ENCODE results near the gene COL23A1. TPM values are rescaled to one million over a fixed set of nuclear protein-coding genes. Genes with fewer than 3 reads are reported as not detected.

The COL23A1 gene
- polyA plus RNA-seq, 3 donors, result 0.11 to 0.21 TPM; not detected in 1

DNA sequence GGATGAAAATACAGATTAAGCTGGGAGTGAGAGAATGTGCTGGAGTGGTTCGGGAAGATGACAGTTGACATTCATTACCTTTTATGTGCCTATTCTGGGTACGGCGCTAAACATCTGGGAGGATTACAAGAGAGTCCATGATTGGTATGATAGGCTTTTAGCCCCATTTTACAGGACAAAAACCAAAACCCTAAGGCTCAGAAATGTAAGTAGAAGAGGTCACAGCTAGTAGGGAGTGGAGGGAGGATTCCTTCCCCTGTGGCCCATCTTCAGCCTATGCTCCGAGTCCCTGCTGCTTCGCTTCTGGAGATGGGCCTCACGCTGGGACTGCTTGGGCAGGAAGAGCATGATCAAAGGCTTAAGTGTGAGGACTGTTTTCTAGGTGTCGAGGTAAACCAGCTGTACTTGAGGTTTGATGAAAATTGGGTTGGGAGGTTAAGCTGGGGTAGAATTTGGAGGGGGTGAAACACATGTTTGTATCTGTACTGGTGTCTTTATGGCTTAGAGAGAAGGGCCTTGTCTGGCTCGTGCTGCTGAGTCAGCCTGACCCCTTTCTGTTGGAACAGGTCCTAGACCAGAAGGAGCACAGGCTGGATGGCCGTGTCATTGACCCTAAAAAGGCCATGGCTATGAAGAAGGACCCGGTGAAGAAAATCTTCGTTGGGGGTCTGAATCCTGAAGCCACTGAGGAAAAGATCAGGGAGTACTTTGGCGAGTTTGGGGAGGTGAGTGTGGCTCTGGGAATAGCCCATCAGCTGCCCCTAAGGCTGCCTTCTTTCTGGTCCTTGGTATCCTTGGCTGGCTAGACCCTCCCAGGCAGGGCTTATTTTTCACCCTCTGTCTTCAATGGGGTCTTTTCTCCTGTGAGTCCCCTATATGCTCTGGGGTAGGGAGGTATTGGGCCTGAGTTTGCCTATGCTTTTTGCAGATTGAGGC, 383.8 kb downstream of the COL23A1 start:
- H3K27ac Mint-ChIP-seq, result peak overlapping the region in 6 of 7 donors; percentile 2 to 80 (median 67)
- peak overlapping the region; percentile 88 for H3K9ac ChIP-seq (ENCODE audit: insufficient read depth, low read length, poor library complexity, severe bottlenecking)
- H3K79me2 ChIP-seq (ENCODE audit: insufficient read depth, low read length), result peaks cover 78% of the 10 kb centered on the region
- no peaks in the 10 kb centered on the region for H3K9me3 ChIP-seq (replicated peaks in 1 of 2; ENCODE audit: control insufficient read depth in 1 of 2, insufficient read depth in 1 of 2, low read length in 2 of 2)
- 66% methylated on average over 7 of the region's 12 CpGs for WGBS (ENCODE audit: insufficient coverage)
- no peak for DNase-seq
- peaks cover 0 to 1% (median 0%) of the 10 kb centered on the region in 3 donors for H3K27me3 Mint-ChIP-seq (ENCODE audit: low read depth in 3 of 3)
- intact Hi-C loops (cut with micrococcal nuclease), result no loop called here
- peaks cover 63% of the 10 kb centered on the region for H4K20me1 ChIP-seq (ENCODE audit: insufficient read depth, low read length)
- peak overlapping the region; percentile 82 for H3K4me2 ChIP-seq (replicated peaks; ENCODE audit: extremely low read depth, low read length, poor library complexity, severe bottlenecking)
- no peak overlapping the region for H2AFZ ChIP-seq (ENCODE audit: insufficient read depth, low read depth, low read length, poor library complexity, severe bottlenecking)
- no peaks in the 10 kb centered on the region for H3K27me3 ChIP-seq (ENCODE audit: control insufficient read depth in 2 of 2, insufficient read depth in 2 of 2, low read length in 2 of 2)
- peaks cover 44% of the 10 kb centered on the region for H3K4me1 Mint-ChIP-seq
- H3K4me1 ChIP-seq (ENCODE audit: control insufficient read depth in 1 of 2, insufficient read depth in 2 of 2, low read length in 2 of 2), result peaks cover 28 to 47% of the 10 kb centered on the region in 2 donors
- peak overlapping the region; percentile 73 to 81 (median 80) for H3K4me3 ChIP-seq (replicated peaks in 1 of 3; ENCODE audit: low read depth in 2 of 3, low read length in 3 of 3)
- peak overlapping the region in 1 of 2 donors; percentile 71 for H3K27ac ChIP-seq (ENCODE audit: low read depth in 1 of 2, low read length in 2 of 2)
- peaks cover 53 to 54% of the 10 kb centered on the region in 2 donors for H3K36me3 Mint-ChIP-seq
- no peaks in the 10 kb centered on the region for H3K9me3 Mint-ChIP-seq
- TF ChIP-seq, protein P1, sequence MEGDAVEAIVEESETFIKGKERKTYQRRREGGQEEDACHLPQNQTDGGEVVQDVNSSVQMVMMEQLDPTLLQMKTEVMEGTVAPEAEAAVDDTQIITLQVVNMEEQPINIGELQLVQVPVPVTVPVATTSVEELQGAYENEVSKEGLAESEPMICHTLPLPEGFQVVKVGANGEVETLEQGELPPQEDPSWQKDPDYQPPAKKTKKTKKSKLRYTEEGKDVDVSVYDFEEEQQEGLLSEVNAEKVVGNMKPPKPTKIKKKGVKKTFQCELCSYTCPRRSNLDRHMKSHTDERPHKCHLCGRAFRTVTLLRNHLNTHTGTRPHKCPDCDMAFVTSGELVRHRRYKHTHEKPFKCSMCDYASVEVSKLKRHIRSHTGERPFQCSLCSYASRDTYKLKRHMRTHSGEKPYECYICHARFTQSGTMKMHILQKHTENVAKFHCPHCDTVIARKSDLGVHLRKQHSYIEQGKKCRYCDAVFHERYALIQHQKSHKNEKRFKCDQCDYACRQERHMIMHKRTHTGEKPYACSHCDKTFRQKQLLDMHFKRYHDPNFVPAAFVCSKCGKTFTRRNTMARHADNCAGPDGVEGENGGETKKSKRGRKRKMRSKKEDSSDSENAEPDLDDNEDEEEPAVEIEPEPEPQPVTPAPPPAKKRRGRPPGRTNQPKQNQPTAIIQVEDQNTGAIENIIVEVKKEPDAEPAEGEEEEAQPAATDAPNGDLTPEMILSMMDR (IDR thresholded peaks at IDR 0.05), result no peak
- H3K36me3 ChIP-seq (replicated peaks in 1 of 2; ENCODE audit: control insufficient read depth in 1 of 2, insufficient read depth in 2 of 2, low read length in 2 of 2), result peaks cover 48 to 54% of the 10 kb centered on the region in 2 donors
- H3K4me3 Mint-ChIP-seq, result peak overlapping the region; percentile 58 to 77

DNA sequence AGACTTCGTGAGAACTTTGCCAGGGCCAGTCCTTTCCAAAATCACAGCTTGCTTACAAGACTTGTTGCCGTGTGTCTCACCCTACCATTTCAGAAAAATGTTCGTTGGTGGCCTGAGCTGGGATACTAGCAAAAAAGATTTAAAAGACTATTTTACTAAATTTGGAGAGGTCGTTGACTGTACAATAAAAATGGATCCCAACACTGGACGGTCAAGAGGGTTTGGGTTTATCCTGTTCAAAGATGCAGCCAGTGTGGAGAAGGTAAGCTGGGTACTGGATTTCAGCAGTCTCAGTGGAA, 384.5 kb downstream of the COL23A1 start:
- H3K9me3 Mint-ChIP-seq, result no peaks in the 10 kb centered on the region
- TF ChIP-seq, protein P1 (IDR thresholded peaks at IDR 0.05), result no peak
- DNase-seq, result no peak
- Histone ChIP-seq H3K9me3 (replicated peaks in 1 of 2; ENCODE audit: control insufficient read depth in 1 of 2, insufficient read depth in 1 of 2, low read length in 2 of 2) (no peaks in the 10 kb centered on the region), H3K36me3 (replicated peaks in 1 of 2; ENCODE audit: control insufficient read depth in 1 of 2, insufficient read depth in 2 of 2, low read length in 2 of 2) (peaks cover 41 to 46% of the 10 kb centered on the region in 2 donors), H3K79me2 (ENCODE audit: insufficient read depth, low read length) (peaks cover 71% of the 10 kb centered on the region), H3K4me2 (replicated peaks; ENCODE audit: extremely low read depth, low read length, poor library complexity, severe bottlenecking) (peak overlapping the region; percentile 82), H3K9ac (ENCODE audit: insufficient read depth, low read length, poor library complexity, severe bottlenecking) (peak overlapping the region; percentile 88), H4K20me1 (ENCODE audit: insufficient read depth, low read length) (peaks cover 56% of the 10 kb centered on the region), H3K27ac (ENCODE audit: low read depth in 1 of 2, low read length in 2 of 2) (peak overlapping the region in 1 of 2 donors; percentile 71), H3K27me3 (ENCODE audit: control insufficient read depth in 2 of 2, insufficient read depth in 2 of 2, low read length in 2 of 2) (no peaks in the 10 kb centered on the region), H3K4me3 (replicated peaks in 1 of 3; ENCODE audit: low read depth in 2 of 3, low read length in 3 of 3) (peak overlapping the region; percentile 73 to 81 (median 80)), H3K4me1 (ENCODE audit: control insufficient read depth in 1 of 2, insufficient read depth in 2 of 2, low read length in 2 of 2) (peaks cover 28 to 47% of the 10 kb centered on the region in 2 donors), H2AFZ (ENCODE audit: insufficient read depth, low read depth, low read length, poor library complexity, severe bottlenecking) (no peak overlapping the region)
- 25% methylated on average over 1 of the region's 5 CpGs for WGBS (ENCODE audit: insufficient coverage)
- intact Hi-C loops (cut with micrococcal nuclease), result no loop called here
- H3K4me1 Mint-ChIP-seq, result peaks cover 44% of the 10 kb centered on the region
- peaks cover 0 to 1% (median 0%) of the 10 kb centered on the region in 3 donors for H3K27me3 Mint-ChIP-seq (ENCODE audit: low read depth in 3 of 3)
- H3K27ac Mint-ChIP-seq, result peak overlapping the region; percentile 2 to 85 (median 57)
- peak overlapping the region; percentile 58 to 77 for H3K4me3 Mint-ChIP-seq
- peaks cover 45 to 46% of the 10 kb centered on the region in 2 donors for H3K36me3 Mint-ChIP-seq
